Brain microvascular endothelial cell (primary cell): ENCODE measurements around the gene MNDA.
"Not testable (repeated sequence)": the region's sequence is repeated elsewhere in the genome, so short reads cannot be mapped to it uniquely, and the experiment has no call there.

Experiments used
- DNase-seq: peaks from one replicate; pipeline ENCODE4 v3.0.0-alpha.2; 2020
- H3K27ac ChIP-seq: fragments of 250-450 bp; sonication (Bioruptor Pico); 2 replicates; pipeline ENCODE4 v1.5.1; 2020; ENCODE audit warnings: mild to moderate bottlenecking, moderate library complexity
- H3K27me3 ChIP-seq: fragments of 250-450 bp; sonication (Bioruptor Pico); replicated peaks from 2 replicates; pipeline ENCODE4 v1.5.1; 2020; ENCODE audit warnings: mild to moderate bottlenecking
- H3K36me3 ChIP-seq: fragments of 250-450 bp; sonication (Bioruptor Pico); replicated peaks from 2 replicates; pipeline ENCODE4 v1.5.1; 2020; ENCODE audit warnings: mild to moderate bottlenecking
- H3K4me3 ChIP-seq: 2 replicates; pipeline ENCODE4 v1.5.1; 2011; ENCODE audit warnings: low read depth, mild to moderate bottlenecking, control low read depth, low read length, moderate library complexity
- CTCF ChIP-seq: IDR thresholded peaks from 2 replicates; pipeline ENCODE4 v1.5.1; 2011; ENCODE audit warnings: low read depth, mild to moderate bottlenecking, moderate library complexity, low read length, control low read depth, inconsistent platforms; ENCODE audit errors: missing control alignments
- in situ Hi-C: cut with HindIII; loops from 2 replicates; pipeline ENCODE4 v1.10.0; 2017; ENCODE audit warnings: low sequenced_read_pairs, low pct_ligation_motif_present

MNDA gene

GRCh38 chr1:158840236-158840635, 9.1 kb downstream of the MNDA start:
- in situ Hi-C loops, result no loop called here
- Histone ChIP-seq H3K27ac (no peak overlapping the region), H3K4me3 (no peak overlapping the region), H3K27me3 (no peaks in the 10 kb centered on the region), H3K36me3 (no peaks in the 10 kb centered on the region)
- no peak for DNase-seq
- no peak for TF ChIP-seq CTCF

GRCh38 chr1:158864595-158864994, 33.4 kb downstream of the MNDA start:
- DNase-seq, result no peak
- TF ChIP-seq CTCF, result no peak
- in situ Hi-C loops, result no loop called here
- Histone ChIP-seq H3K36me3 (no peaks in the 10 kb centered on the region), H3K27me3 (no peaks in the 10 kb centered on the region), H3K4me3 (no peak overlapping the region), H3K27ac (no peak overlapping the region)

GRCh38 chr1:158870438-158870837, 39.3 kb downstream of the MNDA start:
- H3K27ac ChIP-seq, H3K4me3 ChIP-seq, H3K36me3 ChIP-seq, in situ Hi-C loops, DNase-seq, H3K27me3 ChIP-seq: not testable (repeated sequence)

- Histone ChIP-seq H3K27ac (no peak overlapping the region), H3K27me3 (no peaks in the 10 kb centered on the region), H3K36me3 (no peaks in the 10 kb centered on the region), H3K4me3 (no peak overlapping the region)
- DNase-seq, result no peak
- no peak for TF ChIP-seq CTCF
- in situ Hi-C loops, result no loop called here
Observed at GRCh38 chr1:158873141-158873540, 42.0 kb downstream of the MNDA start.

GRCh38 chr1:158893654-158894053, 62.5 kb downstream of the MNDA start:
- H3K4me3 ChIP-seq, result no peak overlapping the region
- no peak overlapping the region for H3K27ac ChIP-seq
- no peak for DNase-seq
- in situ Hi-C loops, result no loop called here
- TF ChIP-seq CTCF, result no peak
- H3K36me3 ChIP-seq, result no peaks in the 10 kb centered on the region
- H3K27me3 ChIP-seq, result no peaks in the 10 kb centered on the region

GRCh38 chr1:158898722-158899121, 67.6 kb downstream of the MNDA start:
- no peak for DNase-seq
- in situ Hi-C loops, result no loop called here
- no peak overlapping the region for H3K4me3 ChIP-seq
- no peak for TF ChIP-seq CTCF
- no peaks in the 10 kb centered on the region for H3K27me3 ChIP-seq
- no peaks in the 10 kb centered on the region for H3K36me3 ChIP-seq
- H3K27ac ChIP-seq, result no peak overlapping the region
